NAMALWA (cell line): ENCODE results near the gene LIN7B.
"Not testable (repeated sequence)": the region's sequence is repeated elsewhere in the genome, so short reads cannot be mapped to it uniquely, and the experiment has no call there.

Source experiments
- DNase-seq: peaks from one replicate; pipeline ENCODE4 v3.0.0-alpha.2; 2015; ENCODE audit warnings: low spot score

LIN7B gene

DNA sequence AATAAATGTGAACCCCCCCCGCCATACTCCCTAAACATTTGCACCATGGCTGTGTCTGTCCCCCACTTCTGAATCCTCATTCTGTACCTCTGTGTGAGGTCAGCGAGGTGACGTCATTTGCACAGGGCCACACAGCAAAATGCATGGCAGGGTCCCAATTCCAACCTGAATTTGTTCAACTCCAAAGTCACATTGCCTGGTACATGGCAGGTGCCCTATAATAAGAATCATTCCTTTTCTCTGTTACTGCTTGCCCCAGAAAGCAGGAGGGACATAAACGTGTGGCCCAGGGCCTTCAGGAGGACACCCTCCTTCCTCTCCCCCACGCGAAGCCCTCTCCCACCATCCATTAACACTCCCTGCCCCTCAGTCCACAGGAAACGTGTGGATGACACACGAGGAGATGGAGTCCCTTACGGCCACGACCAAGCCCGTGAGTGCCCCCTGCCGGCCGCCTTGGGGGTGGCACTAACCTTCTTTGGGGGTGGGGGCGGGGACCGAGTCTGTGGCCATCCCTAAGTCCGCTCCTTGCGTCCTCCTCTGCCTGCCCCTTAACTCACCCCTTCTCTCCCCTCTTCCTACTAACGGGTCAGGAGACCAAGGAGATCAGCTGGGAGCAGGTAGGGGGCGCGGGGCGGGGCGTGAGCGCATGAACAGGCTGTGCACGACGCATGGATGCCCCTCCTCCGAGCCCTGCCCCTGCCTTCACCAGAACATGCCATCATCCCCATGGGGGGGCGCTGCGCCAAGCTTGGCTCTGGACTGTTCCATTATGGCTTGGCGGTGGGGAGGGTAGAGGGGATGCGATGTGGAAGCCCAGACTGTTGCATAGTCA is 31.6 kb downstream of the LIN7B start:
- peak; percentile 90 for DNase-seq

DNA sequence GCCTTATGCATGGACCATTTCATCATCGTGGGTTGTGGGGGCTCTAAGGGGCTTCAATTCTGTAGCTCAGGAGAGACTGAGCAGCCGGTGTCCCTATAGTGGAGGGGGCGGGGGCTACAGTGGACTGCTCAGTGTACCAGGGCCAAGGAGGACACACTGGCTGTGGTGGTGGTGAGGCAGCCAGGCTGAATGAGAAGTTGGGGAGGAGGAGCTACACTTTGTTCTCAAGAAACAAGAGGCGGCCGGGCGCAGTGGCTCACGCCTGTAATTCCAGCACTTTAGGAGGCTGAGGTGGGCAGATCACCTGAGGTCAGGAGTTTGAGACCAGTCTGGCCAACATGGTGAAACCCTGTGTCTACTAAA is 32.2 kb downstream of the LIN7B start:
- DNase-seq = not testable (repeated sequence)

DNA sequence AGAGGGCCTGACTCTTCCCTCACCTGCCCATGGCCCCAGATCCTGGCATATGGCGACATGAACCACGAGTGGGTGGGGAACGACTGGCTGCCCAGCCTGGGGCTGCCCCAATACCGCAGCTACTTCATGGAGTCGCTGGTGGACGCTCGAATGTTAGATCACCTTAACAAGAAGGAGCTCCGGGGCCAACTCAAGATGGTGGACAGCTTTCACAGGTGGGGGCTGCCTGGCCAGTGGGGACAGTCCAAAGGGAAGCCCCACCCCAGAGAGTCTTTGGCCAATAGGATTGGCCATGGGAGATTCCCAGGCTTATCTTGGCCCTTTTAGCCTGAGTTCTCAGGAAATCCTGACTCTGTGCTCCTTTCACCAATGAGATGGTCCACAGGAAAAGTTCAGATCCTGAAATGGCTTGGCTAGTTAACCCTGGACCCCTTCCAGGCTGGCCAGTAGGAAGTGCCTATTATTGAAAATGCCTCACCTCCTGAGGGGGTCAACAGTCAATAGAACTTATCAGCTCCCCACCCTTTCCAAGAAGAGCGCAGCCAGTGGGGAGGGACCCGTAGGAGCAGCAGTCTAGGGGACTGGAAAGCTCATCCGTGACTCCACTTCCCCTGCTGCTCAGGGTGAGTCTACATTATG is 34.0 kb downstream of the LIN7B start:
- DNase-seq = no peak

DNA sequence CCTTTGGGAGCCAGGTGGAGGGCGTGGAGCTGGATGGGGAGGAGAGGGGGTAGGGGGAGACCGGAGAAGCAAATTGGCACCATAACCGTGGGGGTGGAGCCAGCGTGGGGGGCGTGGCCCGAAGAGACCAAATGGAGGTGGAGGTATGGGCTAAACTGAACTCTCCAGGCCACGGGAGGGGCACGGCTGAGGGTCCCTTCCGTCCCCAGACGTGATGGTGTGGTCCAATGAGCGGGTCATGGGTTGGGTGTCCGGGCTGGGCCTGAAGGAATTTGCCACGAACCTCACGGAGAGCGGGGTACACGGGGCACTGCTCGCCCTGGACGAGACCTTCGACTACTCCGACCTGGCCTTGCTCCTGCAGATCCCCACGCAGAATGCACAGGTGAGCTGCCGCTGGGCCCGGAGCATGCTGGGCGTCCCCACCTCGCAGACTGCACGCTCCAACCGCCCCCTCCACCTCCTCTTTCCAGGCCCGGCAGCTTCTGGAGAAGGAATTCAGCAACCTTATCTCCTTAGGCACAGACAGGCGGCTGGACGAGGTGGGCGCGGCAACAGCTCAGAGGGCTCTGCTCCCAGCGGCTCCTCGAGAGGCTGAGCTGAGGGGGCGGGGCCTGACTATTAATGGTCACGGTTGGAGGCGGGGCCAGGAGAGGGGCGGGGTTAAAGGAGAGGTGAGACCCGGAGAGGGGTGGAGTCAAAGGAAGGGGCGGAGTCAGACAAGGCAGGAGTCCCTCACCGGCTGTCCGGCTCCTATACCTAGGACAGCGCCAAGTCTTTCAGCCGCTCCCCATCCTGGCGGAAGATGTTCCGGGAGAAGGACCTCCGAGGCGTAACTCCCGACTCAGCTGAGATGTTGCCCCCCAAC is 34.8 kb downstream of the LIN7B start:
- DNase-seq = peak; percentile 94

DNA sequence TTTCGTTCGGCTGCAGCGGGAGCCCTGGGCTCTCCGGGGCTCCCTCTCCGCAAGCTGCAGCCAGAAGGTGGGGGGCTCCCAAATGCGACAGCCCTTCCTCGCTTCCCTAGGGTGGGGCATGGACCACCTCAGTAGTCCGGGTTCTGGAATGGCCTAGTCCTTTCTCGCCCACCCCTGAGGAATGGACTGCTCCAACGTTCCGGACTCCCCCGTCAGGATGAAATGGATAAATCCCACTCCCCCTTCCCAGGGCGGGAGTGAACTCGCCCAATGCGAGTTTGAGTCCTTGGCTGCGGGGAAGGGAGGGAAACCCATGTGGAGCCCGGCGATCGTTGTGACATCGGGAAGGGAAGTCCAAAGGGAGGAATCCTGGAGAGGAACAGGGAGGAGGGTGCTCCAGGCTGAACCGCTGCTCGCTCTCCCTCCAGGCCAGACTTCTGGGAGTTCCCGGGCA is 35.5 kb downstream of the LIN7B start:
- peak; percentile 51 for DNase-seq

DNA sequence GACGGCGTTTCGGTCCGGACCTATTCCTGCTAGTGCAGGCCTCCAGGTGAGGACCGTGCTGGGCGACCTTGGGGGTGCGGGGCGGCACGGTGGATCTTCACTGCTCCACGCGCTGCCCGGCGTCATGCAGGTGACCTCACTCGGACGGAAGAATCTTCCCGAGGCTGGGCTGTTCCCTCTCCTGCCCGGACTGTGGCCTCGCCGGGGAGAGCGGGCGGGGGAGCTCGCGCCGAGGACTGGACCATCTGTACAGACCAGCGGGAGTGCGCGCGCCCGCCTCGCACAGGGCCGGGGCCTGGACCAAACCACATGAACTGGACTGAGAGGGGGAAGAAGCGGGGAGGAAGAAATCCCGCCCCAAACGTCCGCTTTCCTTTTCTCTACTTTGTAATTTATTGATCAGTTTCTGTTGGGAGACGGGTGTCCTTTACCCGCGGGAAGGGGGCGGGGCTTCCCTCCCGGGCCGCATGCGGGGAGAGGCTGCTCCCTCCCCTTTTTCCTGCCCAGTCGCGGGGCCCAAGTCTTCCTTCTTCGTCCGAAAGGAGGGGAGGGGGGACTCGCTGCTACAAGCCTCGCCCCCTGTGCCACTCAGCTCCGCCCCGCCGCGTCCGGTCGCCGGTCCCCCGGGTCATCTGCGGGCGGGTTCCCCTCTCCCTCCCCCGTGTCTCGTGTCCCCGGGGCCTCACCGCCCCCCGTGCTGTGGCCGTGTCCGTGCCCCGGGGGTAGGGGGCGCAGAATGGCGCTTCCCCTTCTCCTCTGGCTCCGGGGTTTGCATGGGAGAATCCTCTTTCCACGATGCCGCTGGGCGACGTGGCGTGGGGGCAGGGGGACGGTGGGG is 36.2 kb downstream of the LIN7B start:
- peak; percentile 76 for DNase-seq

DNA sequence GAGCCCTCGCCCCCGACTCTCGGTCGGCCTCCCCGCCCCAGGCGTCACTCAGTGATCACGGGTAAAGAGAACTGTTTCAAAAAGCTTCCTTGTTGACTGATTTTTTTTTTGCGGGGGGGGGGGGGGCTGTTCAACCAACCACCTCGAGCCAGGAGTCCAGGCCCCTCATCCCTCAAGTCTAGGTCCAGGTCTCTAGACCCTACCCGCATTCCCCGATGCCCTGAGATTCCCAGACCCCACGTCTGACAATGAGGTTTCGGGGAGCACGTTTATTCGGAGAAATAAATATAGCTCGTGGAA is 36.7 kb downstream of the LIN7B start:
- no peak for DNase-seq

DNA sequence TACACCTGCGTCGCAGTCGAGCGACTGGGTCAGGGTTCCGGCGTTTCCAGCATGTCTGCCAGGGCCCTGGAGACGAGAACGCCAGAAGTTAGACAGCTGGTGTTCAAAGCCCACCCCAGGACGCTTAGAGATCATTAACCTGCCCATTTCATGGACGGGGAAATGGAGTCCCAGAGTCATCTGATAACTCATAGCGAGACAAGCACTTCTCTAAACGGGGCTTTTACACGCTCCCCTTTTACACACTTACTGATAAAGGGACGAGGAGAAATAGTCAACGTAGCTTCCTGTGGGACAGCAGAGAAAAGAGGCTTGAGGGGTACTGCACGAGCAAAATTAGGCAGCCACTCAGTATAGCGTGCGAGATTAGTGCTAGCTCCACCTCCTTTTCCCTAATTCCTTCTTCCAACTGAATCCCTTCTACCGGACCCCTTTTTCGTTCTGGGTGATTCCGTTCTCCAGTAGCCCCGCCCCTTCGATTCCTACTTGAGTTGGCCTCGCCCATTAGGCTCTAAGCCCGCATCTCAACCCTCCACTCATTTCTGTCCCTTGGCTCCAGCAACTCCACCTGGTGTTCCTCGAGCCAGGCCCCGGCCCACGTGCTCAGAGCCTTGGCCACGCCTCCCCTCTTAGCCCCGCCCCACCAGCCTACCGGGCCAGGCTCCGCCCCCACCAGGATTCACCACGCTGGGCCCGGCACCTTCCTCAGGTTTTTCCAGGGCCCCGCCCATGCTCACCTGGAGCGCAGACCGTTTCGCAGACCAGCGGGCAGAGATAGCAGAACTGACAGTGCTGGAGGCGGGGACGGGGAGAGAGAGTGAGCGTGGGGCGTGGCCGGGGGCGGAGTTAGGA is 37.3 kb downstream of the LIN7B start:
- DNase-seq = peak; percentile 75

DNA sequence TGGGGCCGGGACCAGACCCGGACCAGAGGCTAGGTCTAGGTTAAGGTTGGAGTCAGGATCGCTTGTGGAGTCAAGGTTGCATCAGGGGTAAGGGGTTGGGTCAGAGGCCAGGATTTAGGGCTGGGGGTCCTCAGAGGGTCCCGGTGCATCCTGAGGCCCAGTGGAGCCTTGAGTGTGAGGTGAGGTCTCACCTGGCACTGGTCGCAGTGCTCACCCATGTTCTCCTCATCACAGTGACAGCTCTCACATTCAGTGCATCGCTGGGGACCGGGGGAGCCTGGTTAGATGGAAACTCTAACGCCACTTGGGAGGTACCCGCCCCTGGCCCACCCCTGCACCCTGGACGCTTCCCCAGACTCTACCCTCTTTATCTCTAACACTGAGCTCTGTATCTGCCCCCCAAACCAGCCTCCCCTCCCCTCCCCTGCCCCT is 38.0 kb downstream of the LIN7B start:
- DNase-seq = no peak

DNA sequence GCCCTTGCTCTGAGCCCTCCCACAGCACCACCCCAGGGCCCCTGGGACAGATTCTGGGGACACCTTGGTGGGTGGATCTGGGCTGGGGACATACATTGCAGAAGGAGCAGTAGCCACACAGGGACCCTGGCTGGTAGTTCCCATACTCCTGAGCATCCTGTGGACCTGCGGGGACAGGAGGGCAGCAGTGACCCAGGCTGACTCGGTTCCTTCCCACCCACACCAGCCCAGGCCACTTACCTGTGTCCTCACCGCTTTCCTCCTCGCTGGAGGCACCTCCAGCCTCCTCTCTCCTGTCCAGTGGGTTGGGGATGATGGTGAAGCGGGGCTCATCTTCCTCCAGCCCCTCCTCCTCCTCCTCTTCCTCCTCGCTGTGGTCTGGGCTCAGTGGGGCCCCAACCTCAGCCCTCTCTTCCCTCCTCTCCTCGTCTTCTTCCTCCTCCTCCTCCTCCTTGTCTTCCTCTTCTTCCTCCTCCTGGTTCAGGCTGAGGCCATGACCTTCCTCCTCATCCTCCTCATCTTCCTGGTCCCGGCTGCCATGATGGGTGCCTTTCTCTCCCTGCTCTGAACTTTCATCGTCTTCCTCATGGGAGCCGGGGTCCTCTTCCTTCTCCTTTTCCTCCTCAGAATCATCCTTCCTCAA is 39.1 kb downstream of the LIN7B start:
- no peak for DNase-seq

DNA sequence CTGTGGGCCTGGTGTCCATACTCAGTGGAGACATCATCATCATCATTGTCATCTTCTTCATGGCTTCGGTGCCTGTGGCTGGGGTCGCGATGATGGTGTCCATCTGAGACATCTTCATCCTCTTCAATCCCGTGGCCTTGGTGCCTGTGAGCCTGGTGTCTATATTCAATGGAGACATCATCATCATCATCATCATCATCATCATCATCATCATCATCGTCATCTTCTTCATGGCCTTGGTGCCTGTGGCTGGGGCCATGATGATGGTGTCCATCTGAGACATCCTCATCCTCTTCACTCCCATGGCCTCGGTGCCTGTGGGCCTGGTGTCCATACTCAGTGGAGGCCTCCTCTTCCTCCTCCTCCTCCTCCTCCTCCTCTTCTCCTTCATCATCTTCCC is 40.1 kb downstream of the LIN7B start:
- no peak for DNase-seq

DNA sequence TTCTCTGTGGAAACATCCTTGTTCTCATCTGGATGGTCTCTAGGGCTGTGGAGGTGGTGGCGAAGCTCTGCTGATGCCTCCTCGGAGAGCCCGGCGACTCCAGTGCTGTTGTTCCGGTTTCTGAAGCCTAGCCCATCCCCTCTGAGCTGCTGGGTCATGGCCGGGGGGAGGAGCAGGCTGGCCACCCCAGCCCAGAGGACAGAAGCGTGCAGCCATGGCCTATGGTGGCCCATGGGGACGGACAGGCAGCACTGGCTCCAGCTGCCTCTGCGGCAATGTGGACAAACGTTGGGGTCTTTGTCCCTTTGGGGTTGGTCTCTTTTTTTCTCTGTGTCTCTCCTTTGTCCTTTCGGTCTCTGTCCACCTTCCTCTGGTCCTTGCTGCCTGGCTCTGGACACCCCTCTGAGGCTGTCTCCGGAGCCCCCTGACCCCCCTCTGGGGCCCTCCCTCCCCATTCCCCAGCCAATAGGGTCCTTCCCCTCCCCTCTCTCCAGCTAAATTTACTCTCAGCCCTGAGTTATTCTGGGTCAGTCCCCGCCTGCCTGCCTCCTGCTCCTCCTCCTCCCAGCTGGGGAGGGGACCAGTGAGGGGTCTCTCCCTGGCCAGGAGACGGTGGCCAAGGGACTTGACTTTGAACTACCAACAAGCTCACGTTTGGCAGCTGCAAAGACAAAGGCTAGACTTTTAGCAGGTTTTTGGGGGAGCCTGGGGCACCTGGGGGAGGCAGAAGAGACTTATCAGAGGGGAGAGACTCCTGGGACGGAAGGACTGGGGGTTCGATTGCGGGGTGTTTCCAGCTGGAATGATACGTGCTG is 41.0 kb downstream of the LIN7B start, which contains the start of gene HRC:
HRC (minus strand) TSS at position 392 of the 815 bp plus-strand sequence; CDS start at position 233, 159 bp downstream.
- no peak for DNase-seq

DNA sequence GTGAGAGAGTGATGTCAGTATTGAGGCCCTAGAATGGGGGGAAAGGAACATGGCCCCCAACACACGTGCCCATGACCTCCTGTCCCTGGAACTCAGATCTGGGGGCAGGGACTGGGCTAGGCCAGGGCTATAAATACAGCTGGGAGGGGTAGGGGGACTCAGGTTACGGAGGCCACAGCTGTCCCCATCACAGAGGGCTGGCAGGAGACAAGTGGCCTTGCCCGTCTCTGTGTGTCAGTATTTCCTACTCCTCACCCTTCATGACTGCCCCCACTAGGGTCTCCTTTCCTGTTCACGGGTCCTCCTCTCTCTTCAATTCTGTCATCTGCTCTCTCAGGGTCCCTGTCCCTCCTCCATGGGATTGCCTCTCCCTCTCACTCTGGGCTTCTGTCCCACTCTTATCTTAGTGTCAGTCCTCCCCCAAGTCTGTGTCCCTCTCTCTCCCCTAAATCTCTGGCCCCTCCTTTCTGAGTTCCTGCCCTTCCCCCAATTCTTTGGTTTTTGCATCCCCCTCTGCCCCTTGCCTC is 41.7 kb downstream of the LIN7B start:
- DNase-seq = no peak

DNA sequence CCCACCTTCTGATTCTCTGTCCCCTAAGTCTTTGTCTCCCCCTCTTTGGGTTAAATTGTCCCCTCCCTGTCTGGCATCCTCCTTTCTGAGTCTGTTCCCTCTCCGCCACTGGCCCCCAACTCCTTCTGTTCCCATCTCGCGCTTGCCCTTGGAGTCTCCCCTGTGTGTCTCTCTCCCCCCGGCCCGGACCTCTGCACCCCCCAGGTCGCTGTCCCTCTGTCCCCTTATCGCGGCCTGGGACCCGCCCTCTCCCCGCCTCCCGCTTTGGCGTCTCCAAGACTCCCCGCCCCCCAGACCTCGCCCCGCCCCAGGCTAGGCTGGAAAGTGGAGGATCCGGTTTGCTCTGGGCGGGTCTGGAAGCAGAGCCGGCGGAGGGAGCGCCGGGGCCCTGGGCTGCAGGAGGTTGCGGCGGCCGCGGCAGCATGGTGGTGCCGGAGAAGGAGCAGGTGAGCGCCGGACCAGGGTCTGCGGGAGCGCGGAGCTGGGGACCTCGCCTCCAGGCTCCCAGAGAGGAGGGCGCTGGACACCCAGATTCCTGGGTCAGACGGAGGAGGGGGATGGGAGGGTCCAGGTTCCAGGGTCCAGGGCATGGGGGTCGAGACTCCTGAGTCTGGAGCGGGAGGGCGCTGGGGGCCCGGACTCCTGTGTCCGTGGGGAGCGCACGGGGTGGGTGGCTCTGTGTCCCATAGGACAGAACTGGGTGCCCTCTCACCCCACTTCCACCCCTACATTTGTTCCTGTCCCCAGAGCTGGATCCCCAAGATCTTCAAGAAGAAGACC is 43.5 kb downstream of the LIN7B start, which contains the start of gene TRPM4:
TRPM4 (plus strand) TSS at position 348 of the 780 bp plus-strand sequence; CDS start at position 423, 75 bp downstream.
- no peak for DNase-seq

DNA sequence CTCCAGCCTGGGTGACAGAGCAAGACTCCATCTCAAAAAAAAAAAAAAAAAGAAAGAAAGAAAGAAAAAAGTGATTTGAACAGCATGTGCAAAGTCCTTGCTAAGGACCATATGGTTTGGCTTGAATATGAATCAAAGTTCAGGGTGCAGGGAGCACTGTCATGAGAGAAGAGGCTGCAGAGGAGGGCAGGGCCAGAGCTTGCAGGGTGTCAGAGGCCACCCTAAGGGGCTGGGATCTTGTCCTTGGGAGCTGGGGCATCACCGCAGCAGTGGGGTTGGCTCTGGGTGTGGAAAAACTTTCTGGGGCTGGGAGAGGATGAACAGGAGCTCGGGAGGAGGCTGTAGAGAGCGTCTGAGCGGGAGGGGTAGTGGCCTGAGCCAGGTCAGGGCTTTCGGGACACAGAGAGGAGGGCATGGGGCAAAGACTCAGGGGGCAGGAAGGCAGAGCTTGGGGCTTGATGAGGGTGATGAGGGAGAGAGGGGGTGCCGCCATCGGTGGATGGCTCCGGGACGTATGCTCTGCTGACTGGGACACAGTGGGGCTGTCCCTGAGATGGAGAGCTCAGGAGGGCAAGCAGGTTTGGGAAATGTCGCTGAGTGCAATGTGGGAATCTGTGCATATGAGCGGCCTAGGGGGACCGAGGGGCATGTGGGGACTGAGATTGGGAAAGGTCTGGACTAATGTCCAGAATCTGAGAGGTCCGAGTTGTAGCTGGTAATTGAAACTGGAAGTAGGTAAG is 46.5 kb downstream of the LIN7B start:
- DNase-seq = no peak

DNA sequence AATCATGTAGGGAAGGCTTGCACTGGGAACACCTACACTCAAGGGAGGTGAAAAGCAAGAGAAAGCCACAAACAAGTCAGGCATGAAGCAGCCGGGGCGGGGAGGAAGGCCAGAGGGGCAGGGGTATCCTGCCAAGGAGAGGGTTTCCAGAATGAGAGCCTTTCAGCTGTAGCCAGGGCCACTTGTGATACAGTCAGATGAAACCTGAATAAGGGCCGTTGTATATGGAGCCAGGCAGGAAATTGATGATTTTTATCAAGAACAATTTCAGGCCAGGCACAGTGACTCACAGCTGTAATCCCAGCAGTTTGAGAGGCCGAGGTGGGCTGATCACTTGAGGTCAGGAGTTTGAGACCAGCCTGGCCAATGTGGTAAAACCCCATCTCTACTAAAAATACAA is 47.8 kb downstream of the LIN7B start:
- no peak for DNase-seq

DNA sequence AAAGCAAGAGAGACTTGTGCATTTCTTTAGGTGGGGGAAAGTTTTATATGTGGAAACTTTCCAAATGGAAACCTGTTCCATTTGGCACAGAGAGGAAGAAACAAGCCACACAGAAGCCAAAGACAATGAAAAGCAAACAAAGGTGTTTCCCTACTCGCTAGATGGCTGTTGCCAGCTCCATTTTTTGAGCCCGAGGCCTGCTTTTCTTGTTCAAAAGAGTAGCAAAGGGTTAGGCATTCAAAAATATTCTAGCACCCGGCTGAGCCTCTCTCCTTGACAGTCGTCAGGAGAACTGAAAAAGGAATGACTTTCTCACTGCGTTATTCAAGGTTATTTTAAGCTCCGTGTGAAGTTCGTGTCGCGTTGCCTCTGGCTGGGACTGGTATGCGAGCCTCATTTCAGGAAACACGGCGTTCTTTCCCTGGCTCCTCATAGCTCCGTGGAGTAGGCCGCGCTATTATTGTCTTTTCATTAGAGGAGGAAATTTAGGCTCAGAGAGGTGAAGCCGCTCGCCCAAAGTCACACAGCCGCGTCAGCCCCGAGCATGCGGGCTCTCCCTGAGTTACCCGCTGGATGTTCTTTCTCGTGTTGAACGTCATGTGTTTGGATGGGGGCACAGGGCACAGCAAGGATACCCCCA is 51.1 kb downstream of the LIN7B start:
- DNase-seq = no peak
